Calu3 (cell line): Measurements from ENCODE around the gene ASAP2. TPM values are rescaled to one million over a fixed set of nuclear protein-coding genes. Genes with fewer than 3 reads are reported as not detected.

Experiments
- BruUV-seq: library from RNA; stranded (reverse); fragments of 400-500 nt; replicated peaks from 2 replicates; lab custom pipeline; 2021; lab: Mats Ljungman, UMichigan
- CTCF ChIA-PET: fragments of 300-600 bp; sonication (Branson Sonifier 250); formaldehyde crosslinking; loops from one replicate; lab custom pipeline; 2022; ENCODE audit warnings: antibody characterized with exemption; lab: Charles Lee
- DNase-seq: peaks from one replicate; pipeline ENCODE4 v3.0.0; 2022
- H3K27ac Mint-ChIP-seq: one replicate; pipeline ENCODE4 v1.8.0; 2022; ENCODE audit warnings: mixed read lengths; ENCODE audit not compliant: unreplicated experiment
- H3K27me3 Mint-ChIP-seq: one replicate; pipeline ENCODE4 v1.8.0; 2022; ENCODE audit warnings: mixed read lengths; ENCODE audit not compliant: unreplicated experiment
- H3K36me3 Mint-ChIP-seq: one replicate; pipeline ENCODE4 v1.8.0; 2022; ENCODE audit warnings: mild to moderate bottlenecking, moderate library complexity, mixed read lengths; ENCODE audit not compliant: insufficient read depth, unreplicated experiment
- H3K4me1 Mint-ChIP-seq: one replicate; pipeline ENCODE4 v1.8.0; 2022; ENCODE audit warnings: mild to moderate bottlenecking, low read depth, mixed read lengths; ENCODE audit not compliant: unreplicated experiment
- H3K4me3 Mint-ChIP-seq: one replicate; pipeline ENCODE4 v1.8.0; 2022; ENCODE audit warnings: mild to moderate bottlenecking, low read depth, moderate library complexity, mixed read lengths; ENCODE audit not compliant: unreplicated experiment
- H3K9me3 Mint-ChIP-seq: one replicate; pipeline ENCODE4 v1.8.0; 2022; ENCODE audit warnings: low read depth, mixed read lengths; ENCODE audit not compliant: unreplicated experiment
- CTCF ChIP-seq: fragments of 200-600 bp; IDR thresholded peaks from one replicate; pipeline ENCODE4 v1.8.0; 2022; ENCODE audit warnings: antibody characterized with exemption; ENCODE audit not compliant: unreplicated experiment
- intact Hi-C: fragments of 100-400 bp; cut with micrococcal nuclease; formaldehyde crosslinking; loops from one replicate; pipeline ENCODE4 v1.10.0; 2022; ENCODE audit not compliant: unreplicated experiment
- total RNA-seq: library from RNA; stranded (reverse); gene quantifications from 2 replicates; pipeline ENCODE4 v1.2.3, GENCODE V29; 2022

The ASAP2 gene
- total RNA-seq, 1 experiment from 2014 or later: 78.6 TPM

GRCh38 chr2:9309147-9309546, 102.5 kb downstream of the ASAP2 start:
- Mint-ChIP-seq H3K27me3 (no peaks in the 10 kb centered on the region), H3K4me3 (no peak overlapping the region), H3K4me1 (peaks cover 56% of the 10 kb centered on the region), H3K36me3 (peaks cover 18% of the 10 kb centered on the region), H3K27ac (peak overlapping the region; percentile 26), H3K9me3 (no peaks in the 10 kb centered on the region)
- intact Hi-C loops: no loop called here
- no TSS peak for BruUV-seq
- CTCF ChIA-PET: no interaction called here
- TF ChIP-seq CTCF: no peak
- no peak for DNase-seq

GRCh38 chr2:9310377-9310776, 103.8 kb downstream of the ASAP2 start:
- H3K27ac Mint-ChIP-seq: peak overlapping the region; percentile 77
- intact Hi-C loops: no loop called here
- peak; percentile 51 for DNase-seq

GRCh38 chr2:9310798-9311197, 104.2 kb downstream of the ASAP2 start:
- Mint-ChIP-seq H3K4me3 (peak overlapping the region; percentile 26), H3K27me3 (no peaks in the 10 kb centered on the region), H3K27ac (peak overlapping the region; percentile 77), H3K4me1 (peaks cover 66% of the 10 kb centered on the region), H3K36me3 (peaks cover 18% of the 10 kb centered on the region), H3K9me3 (no peaks in the 10 kb centered on the region)
- intact Hi-C loops: no loop called here
- CTCF ChIA-PET: interaction anchor here (0.9 to 1.0 kb wide), 2 partner anchors 19 to 76 kb away, joined by 3 to 4 read pairs; no protein-coding TSS in a partner anchor
- no peak for TF ChIP-seq CTCF
- DNase-seq: no peak
- BruUV-seq: no TSS peak

More at GRCh38 chr2:9310377-9310776, 103.8 kb downstream of the ASAP2 start:
- peak overlapping the region; percentile 26 for H3K4me3 Mint-ChIP-seq
- H3K9me3 Mint-ChIP-seq: no peaks in the 10 kb centered on the region
- H3K4me1 Mint-ChIP-seq: peaks cover 65% of the 10 kb centered on the region
- H3K27me3 Mint-ChIP-seq: no peaks in the 10 kb centered on the region
- peaks cover 18% of the 10 kb centered on the region for H3K36me3 Mint-ChIP-seq
- TF ChIP-seq CTCF: no peak
- CTCF ChIA-PET: interaction anchor here (0.9 to 1.0 kb wide), 2 partner anchors 20 to 75 kb away, joined by 3 to 4 read pairs; no protein-coding TSS in a partner anchor
- BruUV-seq: no TSS peak

- no peaks in the 10 kb centered on the region for H3K27me3 Mint-ChIP-seq
- H3K27ac Mint-ChIP-seq: no peak overlapping the region
- DNase-seq: no peak
- TF ChIP-seq CTCF: no peak
- no peaks in the 10 kb centered on the region for H3K9me3 Mint-ChIP-seq
- no TSS peak for BruUV-seq
- H3K4me1 Mint-ChIP-seq: peaks cover 59% of the 10 kb centered on the region
- intact Hi-C loops: no loop called here
- CTCF ChIA-PET: no interaction called here
- peaks cover 18% of the 10 kb centered on the region for H3K36me3 Mint-ChIP-seq
- H3K4me3 Mint-ChIP-seq: no peak overlapping the region
Measured at GRCh38 chr2:9311488-9311887, 104.9 kb downstream of the ASAP2 start.
